GM12874 (cell line): Measurements from ENCODE around the gene CD52.

Source experiments
- TF ChIP-seq, protein P1 (sequence below): IDR thresholded peaks from 2 replicates; pipeline ENCODE4 v1.5.1; 2011; ENCODE audit warnings: low read depth, mild to moderate bottlenecking, control low read depth, low read length, moderate library complexity; ENCODE audit not compliant: insufficient read depth

The CD52 gene

DNA sequence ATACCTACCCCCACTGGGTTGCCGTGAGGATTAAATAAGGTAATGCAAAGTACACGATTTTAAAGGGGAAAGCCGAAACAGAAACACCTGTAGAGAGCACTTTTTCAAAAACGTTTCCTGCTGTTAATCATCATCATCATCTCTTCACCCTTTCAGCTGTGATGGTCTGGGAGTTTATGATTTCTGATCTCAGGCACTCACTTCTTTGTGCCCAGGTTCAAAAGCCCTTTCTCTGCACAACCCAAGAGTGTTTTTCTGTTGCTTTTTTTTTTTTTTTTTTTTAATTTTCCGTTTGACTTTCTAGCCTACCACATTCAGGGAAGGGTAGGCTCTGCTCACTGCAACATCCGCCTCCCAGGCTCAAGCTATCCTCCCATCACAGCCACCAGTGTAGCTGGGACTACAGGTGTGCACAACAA is 10.4 kb upstream of the CD52 start:
- TF ChIP-seq, protein P1, sequence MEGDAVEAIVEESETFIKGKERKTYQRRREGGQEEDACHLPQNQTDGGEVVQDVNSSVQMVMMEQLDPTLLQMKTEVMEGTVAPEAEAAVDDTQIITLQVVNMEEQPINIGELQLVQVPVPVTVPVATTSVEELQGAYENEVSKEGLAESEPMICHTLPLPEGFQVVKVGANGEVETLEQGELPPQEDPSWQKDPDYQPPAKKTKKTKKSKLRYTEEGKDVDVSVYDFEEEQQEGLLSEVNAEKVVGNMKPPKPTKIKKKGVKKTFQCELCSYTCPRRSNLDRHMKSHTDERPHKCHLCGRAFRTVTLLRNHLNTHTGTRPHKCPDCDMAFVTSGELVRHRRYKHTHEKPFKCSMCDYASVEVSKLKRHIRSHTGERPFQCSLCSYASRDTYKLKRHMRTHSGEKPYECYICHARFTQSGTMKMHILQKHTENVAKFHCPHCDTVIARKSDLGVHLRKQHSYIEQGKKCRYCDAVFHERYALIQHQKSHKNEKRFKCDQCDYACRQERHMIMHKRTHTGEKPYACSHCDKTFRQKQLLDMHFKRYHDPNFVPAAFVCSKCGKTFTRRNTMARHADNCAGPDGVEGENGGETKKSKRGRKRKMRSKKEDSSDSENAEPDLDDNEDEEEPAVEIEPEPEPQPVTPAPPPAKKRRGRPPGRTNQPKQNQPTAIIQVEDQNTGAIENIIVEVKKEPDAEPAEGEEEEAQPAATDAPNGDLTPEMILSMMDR: no peak

GRCh38 chr1:26314501-26314900 is 3.3 kb upstream of the CD52 start:
- TF ChIP-seq, protein P1: no peak

DNA sequence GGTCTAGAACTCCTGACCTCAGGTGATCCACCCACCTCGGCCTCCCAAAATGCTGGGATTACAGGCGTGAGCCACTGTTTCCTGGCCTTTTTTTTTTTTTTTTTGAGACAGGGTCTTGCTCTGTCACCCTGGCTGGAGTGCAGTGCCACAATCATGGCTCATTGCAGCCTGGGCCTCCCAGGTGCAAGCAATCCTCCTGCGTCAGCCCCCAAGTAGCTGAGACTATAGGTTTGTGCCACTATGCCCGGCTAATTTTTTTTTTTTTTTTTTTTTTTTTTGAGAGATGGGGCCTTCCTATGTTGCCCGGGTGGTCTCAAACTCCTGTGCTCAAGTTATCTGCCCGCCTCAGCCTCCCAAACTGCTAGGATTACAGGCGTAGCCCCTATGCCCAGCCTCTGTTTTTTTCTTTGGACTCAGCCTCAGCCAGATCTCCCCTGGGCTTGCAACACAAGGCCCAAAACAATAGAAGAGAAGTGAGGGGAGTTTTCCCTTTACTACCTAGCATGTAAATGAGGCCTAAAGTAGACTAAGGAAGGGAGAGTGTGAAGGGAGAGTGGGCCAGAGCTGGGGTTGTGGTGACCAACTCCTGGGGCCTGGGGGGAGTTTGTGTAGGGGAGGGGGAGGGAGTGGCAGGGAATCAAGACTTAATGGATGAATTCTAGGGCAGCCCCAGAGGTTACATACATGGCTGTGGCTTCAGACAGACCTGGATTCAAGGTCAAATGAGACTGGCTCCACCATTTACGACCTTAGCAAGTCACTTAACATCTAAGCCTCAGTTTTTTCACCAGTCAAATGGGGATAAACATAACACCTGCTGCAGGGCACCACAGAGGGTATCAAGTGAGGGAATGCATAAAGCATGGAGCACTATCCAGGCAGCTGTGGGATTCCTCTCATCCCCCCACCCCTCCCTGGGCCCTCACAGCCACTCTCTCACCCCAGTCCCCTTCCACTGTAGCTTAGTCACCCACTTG is 1.6 kb upstream of the CD52 start:
- TF ChIP-seq, protein P1: no peak

DNA sequence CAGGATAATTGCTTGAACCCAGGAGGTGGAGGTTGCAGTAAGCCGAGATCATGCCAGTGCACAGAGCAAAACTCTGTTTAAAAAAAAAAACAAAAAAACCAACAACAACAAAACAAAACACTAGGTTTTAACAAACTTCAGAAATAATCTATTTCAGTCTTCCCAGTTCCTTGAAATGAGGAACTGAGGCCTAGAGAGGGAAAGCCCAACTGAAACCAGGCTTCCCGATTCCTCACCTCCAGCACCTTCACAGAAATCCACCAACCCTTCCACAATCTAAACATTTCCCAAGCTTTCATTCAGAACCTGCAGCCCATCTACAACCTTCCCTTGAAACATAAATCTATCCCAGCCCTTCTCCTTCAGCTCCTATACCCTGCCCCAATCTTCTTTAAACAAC is 612 bp upstream of the CD52 start:
- TF ChIP-seq, protein P1: no peak

DNA sequence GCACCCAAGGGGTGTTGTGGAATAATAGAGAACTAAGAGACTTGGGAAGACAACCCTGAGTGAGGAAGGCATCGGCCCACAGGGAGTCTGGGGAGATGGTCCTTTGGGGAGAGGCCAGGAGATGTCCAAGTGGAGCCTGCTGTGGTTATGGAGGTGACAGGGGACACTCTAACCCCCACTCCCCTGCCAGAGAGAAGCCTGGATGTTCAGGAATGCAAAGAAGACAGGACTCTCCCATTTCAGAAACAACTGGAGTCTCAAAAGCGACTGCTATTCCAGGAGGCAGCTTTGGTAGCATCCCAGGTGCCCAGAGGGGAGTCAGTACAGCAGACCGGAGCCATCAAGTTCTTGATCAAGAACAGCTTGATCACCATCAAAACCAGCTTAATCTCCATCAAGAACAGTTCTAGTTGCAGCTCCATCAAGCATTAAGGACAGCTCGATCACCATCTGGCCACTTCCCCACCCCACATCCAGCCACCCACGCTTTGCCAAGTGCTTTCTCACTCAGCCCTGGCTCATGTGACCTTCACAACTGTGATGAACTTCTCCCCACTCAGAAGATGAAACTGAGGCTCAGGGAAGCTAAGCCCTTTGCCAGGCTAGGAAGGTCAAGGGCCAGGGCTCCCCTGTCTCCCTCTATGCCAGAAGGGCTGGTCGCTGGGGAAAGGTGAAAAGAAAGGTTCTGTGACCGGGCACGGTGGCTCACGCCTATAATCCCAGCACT is 743 bp downstream of the CD52 start:
- TF ChIP-seq, protein P1: no peak

DNA sequence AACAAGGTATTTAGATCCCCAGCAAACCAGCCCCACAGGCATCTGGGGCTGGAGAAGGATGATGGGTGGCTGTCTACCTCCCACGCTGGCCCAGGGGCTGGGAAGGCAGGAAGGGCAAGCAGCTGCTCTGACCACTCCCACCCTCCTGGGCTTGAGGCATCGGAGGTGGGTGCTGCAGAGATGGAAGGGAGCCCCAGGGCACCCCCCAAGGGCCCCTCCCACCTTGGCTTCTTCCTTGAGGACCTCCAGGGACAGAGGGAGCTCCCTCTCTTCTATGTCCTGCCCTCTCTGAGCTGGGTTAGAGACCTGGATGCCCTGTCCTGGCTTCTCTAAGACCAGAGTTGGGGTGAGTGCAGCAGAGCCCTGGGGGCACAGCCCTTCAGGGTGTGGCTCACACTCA is 3.1 kb downstream of the CD52 start:
- TF ChIP-seq, protein P1: no peak

DNA sequence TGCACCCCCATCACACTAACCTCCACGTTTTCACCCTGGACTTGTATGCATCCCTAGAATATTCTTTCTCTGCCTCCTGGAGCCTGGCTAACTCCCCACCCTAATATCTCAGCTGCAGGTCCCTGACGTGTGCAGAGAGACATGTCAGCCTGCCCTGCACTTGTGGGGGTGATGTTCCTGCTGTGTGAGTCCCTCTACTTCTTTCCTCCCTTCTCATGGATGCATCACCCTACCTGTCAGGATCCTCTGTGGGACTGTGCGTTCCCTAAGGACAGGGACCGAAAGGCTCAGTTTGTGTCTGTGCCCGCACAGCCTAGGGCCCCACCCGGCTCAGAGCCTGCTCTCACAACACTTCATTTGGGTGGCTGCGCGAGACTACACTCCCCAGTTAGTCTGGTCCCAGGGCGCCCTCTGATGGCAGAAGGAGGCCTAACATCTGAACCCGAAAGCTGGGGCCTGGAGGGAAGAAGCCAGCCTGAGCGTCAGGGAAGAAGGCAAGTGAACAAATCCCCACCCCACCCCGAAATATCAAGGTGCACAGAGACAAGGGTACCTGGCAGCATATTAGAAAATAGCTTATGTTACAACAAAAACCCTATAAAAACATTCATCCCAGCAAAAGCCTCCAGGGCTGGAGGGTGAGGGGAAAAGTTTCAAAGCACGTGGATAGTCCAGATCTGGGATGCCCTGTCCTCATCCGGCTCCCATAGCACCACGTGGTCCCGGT is 3.7 kb downstream of the CD52 start:
- TF ChIP-seq, protein P1: peak; percentile 90
